Sigmoid colon (tissue), 7 donors: Measurements from ENCODE around the gene JAZF1. TPM values are rescaled to one million over a fixed set of nuclear protein-coding genes. Genes with fewer than 3 reads are reported as not detected.

Experiments used
- DNase-seq: peaks from one replicate; pipeline ENCODE4 v3.0.0-alpha.2; 2019
- H3K27ac ChIP-seq, 4 donors: fragments of 200-600 bp; sonication (generic); one replicate each; pipeline ENCODE4 v1.5.1; 2016 to 2019; ENCODE audit warnings: mild to moderate bottlenecking in 1 of 4
- H3K27me3 ChIP-seq, 3 donors: fragments of 200-600 bp; sonication (generic); one replicate each; pipeline ENCODE4 v1.5.1; 2019; ENCODE audit warnings: mild to moderate bottlenecking in 1 of 3
- H3K36me3 ChIP-seq, 4 donors: fragments of 200-600 bp; sonication (generic); one replicate each; pipeline ENCODE4 v1.5.1; 2016 to 2019
- H3K4me1 ChIP-seq, 4 donors: fragments of 200-600 bp; sonication (generic); one replicate each; pipeline ENCODE4 v1.5.1; 2017 to 2019
- H3K4me3 ChIP-seq, 4 donors: fragments of 200-600 bp; sonication (generic); one replicate each; pipeline ENCODE4 v1.5.1; 2017 to 2019; ENCODE audit warnings: mild to moderate bottlenecking in 2 of 4, moderate library complexity in 1 of 4
- H3K9me3 ChIP-seq, 4 donors: fragments of 200-600 bp in 3 of 4; sonication (generic) in 3 of 4; one replicate each; pipeline versions ENCODE4 v1.5.1 to v1.6.1; 2013 to 2019
- CTCF ChIP-seq, 4 experiments: fragments of 450-650 bp in 3 of 4; fragments of 200-600 bp in 1 of 4; IDR thresholded peaks; one replicate each; pipeline ENCODE4 v1.5.1; 2016 to 2019; ENCODE audit warnings: antibody characterized with exemption in 4 of 4, mild to moderate bottlenecking in 3 of 4, moderate library complexity in 2 of 4
- EP300 ChIP-seq, 4 donors: sonication (generic); formaldehyde crosslinking; IDR thresholded peaks; one replicate each; pipeline ENCODE4 v1.6.1; 2017; ENCODE audit warnings: antibody characterized with exemption in 4 of 4
- POLR2A ChIP-seq, 2 donors: fragments of 450-650 bp; IDR thresholded peaks; one replicate each; pipeline ENCODE4 v1.6.1; 2016; ENCODE audit warnings: antibody characterized with exemption in 2 of 2, mild to moderate bottlenecking in 2 of 2, moderate library complexity in 2 of 2
- POLR2AphosphoS5 ChIP-seq, 4 donors: sonication (generic); formaldehyde crosslinking; IDR thresholded peaks; one replicate each; pipeline ENCODE4 v1.6.1; 2017; ENCODE audit warnings: antibody characterized with exemption in 4 of 4
- WGBS, 2 donors: extraction: QIAGEN DNeasy Blood & Tissue Kit; methylation state at CpG; one replicate each; pipeline ENCODE4 v1.1.7; 2013; 5-methylcytosine and 5-hydroxymethylcytosine counted together
- intact Hi-C: fragments of 100-400 bp; cut with DNase I; formaldehyde crosslinking; loops from one replicate; pipeline ENCODE4 v1.15.1; 2023
- polyA plus RNA-seq, 3 donors: library from polyadenylated mRNA; stranded (reverse); fragments of 200-250 nt; gene quantifications; one replicate each; pipeline ENCODE4 v1.2.3, GENCODE V29; 2013
- total RNA-seq, 4 donors: library from RNA; depleted of rRNA; stranded (reverse); fragments of >200 nt; gene quantifications; one replicate each; pipeline ENCODE4 v1.1.0, GENCODE V29; 2016
- donor health status: healthy with polysubstance abuse.
- donor health status: Bipolar disorder and iron deficiency.
- donor health status: healthy.

The JAZF1 gene
- total RNA-seq = 10 to 100 TPM; 46.4 to 59.6 (median 49.6) TPM
- 1 to 10 TPM; 4.2 to 7.8 (median 7.3) TPM for polyA plus RNA-seq

GRCh38 chr7:28180364-28181147 lies at the start of gene JAZF1:
Gene JAZF1 (minus strand): TSS chr7:28180795.
- Histone ChIP-seq H3K27ac (peak within 1 kb of the TSS; percentile 87 to 95 (median 94)), H3K27me3 (no peaks in the 10 kb centered on the region), H3K36me3 (no peaks in the 10 kb centered on the region), H3K9me3 (no peaks in the 10 kb centered on the region), H3K4me3 (peak within 1 kb of the TSS; percentile 87 to 94 (median 91)), H3K4me1 (peaks cover 0 to 56% (median 46%) of the 10 kb centered on the region in 4 donors)
- WGBS, 2 donors = 1% methylated on average over 49 to 63 of the region's 64 CpGs
- TF ChIP-seq POLR2AphosphoS5 (IDR thresholded peaks at IDR 0.05) (peak in 3 of 4 donors; percentile 24 to 77 (median 46)), POLR2A (IDR thresholded peaks at IDR 0.05) (no peak)
- intact Hi-C loops = loop anchor here (5.0 to 10.0 kb wide), 5 partner anchors 92 to 516 kb away; partner anchors contain the start of gene HIBADH
- DNase-seq = peak; percentile 86

GRCh38 chr7:28230261-28230660 lies 49.7 kb upstream of the JAZF1 start:
- no peak overlapping the region for H3K4me3 ChIP-seq
- H3K36me3 ChIP-seq = no peaks in the 10 kb centered on the region
- intact Hi-C loops = no loop called here
- H3K27ac ChIP-seq = no peak overlapping the region
- H3K9me3 ChIP-seq = no peaks in the 10 kb centered on the region
- 53 to 83% methylated on average over 7 of the region's 7 CpGs for WGBS, 2 donors
- DNase-seq = no peak
- H3K4me1 ChIP-seq = no peaks in the 10 kb centered on the region
- TF ChIP-seq POLR2AphosphoS5 (IDR thresholded peaks at IDR 0.05) (no peak), POLR2A (IDR thresholded peaks at IDR 0.05) (no peak), EP300 (IDR thresholded peaks at IDR 0.05) (no peak), CTCF (IDR thresholded peaks at IDR 0.05) (no peak)
- no peaks in the 10 kb centered on the region for H3K27me3 ChIP-seq

GRCh38 chr7:28228396-28228795 lies 47.8 kb upstream of the JAZF1 start:
- intact Hi-C loops = no loop called here
- no peaks in the 10 kb centered on the region for H3K9me3 ChIP-seq
- no peaks in the 10 kb centered on the region for H3K4me1 ChIP-seq
- 45 to 47% methylated on average over 2 of the region's 2 CpGs for WGBS, 2 donors
- H3K4me3 ChIP-seq = no peak overlapping the region
- no peak overlapping the region for H3K27ac ChIP-seq
- TF ChIP-seq POLR2AphosphoS5 (IDR thresholded peaks at IDR 0.05) = no peak
- TF ChIP-seq POLR2A (IDR thresholded peaks at IDR 0.05) = no peak
- TF ChIP-seq CTCF (IDR thresholded peaks at IDR 0.05) = no peak
- no peak for TF ChIP-seq EP300 (IDR thresholded peaks at IDR 0.05)
- no peak for DNase-seq
- no peaks in the 10 kb centered on the region for H3K27me3 ChIP-seq
- no peaks in the 10 kb centered on the region for H3K36me3 ChIP-seq

- no peak overlapping the region for H3K4me3 ChIP-seq
- 91 to 98% methylated on average over 1 of the region's 1 CpG for WGBS, 2 donors
- no peaks in the 10 kb centered on the region for H3K27me3 ChIP-seq
- no peak overlapping the region for H3K27ac ChIP-seq
- no peak for DNase-seq
- TF ChIP-seq EP300 (IDR thresholded peaks at IDR 0.05) (no peak), POLR2A (IDR thresholded peaks at IDR 0.05) (no peak), POLR2AphosphoS5 (IDR thresholded peaks at IDR 0.05) (no peak), CTCF (IDR thresholded peaks at IDR 0.05) (no peak)
- intact Hi-C loops = no loop called here
- no peaks in the 10 kb centered on the region for H3K4me1 ChIP-seq
- no peaks in the 10 kb centered on the region for H3K36me3 ChIP-seq
- H3K9me3 ChIP-seq = no peaks in the 10 kb centered on the region
Measured at GRCh38 chr7:28226003-28226402, 45.4 kb upstream of the JAZF1 start.

GRCh38 chr7:28225576-28225975 lies 45.0 kb upstream of the JAZF1 start:
- TF ChIP-seq POLR2AphosphoS5 (IDR thresholded peaks at IDR 0.05) (no peak), CTCF (IDR thresholded peaks at IDR 0.05) (no peak), POLR2A (IDR thresholded peaks at IDR 0.05) (no peak), EP300 (IDR thresholded peaks at IDR 0.05) (no peak)
- no peak for DNase-seq
- Histone ChIP-seq H3K4me3 (no peak overlapping the region), H3K9me3 (no peaks in the 10 kb centered on the region), H3K36me3 (no peaks in the 10 kb centered on the region), H3K4me1 (no peaks in the 10 kb centered on the region), H3K27ac (no peak overlapping the region), H3K27me3 (no peaks in the 10 kb centered on the region)
- intact Hi-C loops = no loop called here
- 82 to 89% methylated on average over 4 of the region's 4 CpGs for whole genome bisulfite sequencing, 2 donors
